NK-92 (cell line): ENCODE measurements around the gene RAB4B.
"Not testable (repeated sequence)": the region's sequence is repeated elsewhere in the genome, so short reads cannot be mapped to it uniquely, and the experiment has no call there.

Source experiments
- DNase-seq: peaks from one replicate; lab custom pipeline; 2025; ENCODE audit not compliant: unreplicated experiment; lab: John Stamatoyannopoulos, UW

Gene RAB4B

DNA sequence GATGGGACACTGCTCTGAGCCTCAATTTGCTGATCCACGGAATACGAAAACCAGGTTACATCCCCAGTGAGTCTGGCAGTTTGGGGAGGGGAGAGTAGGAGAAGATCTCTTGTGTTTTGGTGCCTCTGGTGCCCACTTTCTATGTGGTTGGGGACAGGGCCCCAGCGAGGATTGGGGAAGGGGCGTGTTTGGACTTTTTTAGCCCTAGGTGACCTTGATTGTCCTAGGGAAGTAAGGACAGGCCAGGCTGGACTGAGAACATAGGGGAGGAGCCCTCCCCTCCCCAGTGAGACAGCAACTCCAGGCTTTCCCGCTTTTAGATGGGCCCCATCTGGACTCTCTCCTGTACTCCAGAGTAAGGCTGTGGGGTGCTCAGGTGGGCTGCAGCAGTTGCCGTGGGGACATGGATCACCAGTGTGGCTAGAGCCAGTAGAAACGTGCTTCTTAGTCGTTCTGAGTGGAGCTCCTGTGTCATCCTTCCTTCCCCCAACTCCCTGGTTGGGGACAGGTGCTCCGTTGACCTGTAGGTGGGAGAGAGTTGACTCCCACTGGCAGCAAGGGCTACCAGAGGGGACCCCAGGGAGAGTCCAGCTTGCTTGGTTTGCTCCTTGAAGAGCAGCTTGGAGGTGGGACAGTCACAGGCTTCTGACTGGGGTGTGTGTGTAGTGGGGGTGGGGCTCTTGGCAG is 25.3 kb downstream of the RAB4B start:
- no peak for DNase-seq

DNA sequence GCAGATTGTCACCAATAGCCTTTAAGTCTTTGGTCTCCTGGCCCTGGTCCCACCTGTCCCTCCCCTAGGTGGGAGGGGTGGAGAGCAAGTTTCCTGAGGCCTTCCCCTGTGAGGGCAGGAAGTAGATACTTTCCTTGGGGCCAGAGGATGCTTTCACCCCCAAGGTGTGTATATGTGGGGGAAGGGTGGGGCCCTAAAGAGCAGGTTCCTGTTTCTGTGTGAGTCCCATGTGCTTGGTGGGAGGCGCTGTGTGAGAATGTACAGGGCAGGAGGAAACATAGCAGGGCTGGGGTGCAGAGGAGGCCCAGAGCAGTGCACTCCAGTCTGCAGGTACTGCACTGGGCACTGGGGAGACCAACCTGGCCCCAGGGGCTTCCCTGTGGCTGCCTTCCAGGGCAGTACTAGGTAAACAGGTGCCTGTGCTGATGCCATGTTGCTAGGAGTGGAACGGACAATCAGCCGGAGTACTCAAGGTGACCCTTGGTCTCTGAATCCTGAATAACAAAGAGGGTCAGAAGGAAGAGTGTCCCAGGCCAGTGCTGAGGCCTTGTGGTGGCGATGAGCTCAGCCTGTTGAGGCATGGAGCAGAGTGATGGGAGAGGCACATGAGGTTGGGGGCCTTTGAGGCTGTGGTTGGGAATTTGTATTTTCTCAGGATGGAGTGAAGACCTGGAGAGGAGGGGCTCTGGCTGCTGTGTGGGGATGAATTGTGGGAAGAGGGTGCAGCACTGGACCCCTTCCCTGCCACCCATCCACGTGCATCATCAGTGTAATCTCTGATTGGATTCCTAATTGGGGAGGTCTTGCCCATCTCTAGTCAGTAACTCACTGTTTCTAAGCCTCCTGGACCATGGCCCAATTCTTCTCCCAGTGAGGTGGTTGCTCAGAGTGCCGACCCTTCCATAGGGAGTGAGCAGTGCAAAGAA is 26.1 kb downstream of the RAB4B start:
- DNase-seq, result no peak

DNA sequence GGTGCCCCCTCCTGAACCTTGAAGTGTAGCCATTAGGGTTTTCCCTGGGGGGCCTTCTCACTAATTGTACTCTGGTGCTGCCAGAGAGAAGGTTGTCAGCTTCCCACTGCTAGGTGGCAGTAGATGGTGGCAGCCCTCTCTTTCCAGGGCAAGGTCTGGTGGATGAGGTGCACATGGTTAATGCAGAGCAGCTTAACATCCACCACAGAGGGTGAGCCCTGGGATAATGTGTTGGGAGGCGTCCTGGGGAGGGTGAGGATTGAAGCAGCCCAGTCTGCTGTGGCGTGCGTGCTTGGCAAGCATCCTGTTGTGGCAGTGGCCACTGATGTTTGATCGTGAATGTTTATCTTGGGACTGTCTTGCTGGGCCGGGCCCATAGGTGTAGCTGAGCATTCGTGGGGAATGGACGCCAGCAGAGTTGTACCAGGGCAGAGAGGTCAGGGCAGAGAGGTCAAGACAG is 26.8 kb downstream of the RAB4B start:
- DNase-seq, result no peak

DNA sequence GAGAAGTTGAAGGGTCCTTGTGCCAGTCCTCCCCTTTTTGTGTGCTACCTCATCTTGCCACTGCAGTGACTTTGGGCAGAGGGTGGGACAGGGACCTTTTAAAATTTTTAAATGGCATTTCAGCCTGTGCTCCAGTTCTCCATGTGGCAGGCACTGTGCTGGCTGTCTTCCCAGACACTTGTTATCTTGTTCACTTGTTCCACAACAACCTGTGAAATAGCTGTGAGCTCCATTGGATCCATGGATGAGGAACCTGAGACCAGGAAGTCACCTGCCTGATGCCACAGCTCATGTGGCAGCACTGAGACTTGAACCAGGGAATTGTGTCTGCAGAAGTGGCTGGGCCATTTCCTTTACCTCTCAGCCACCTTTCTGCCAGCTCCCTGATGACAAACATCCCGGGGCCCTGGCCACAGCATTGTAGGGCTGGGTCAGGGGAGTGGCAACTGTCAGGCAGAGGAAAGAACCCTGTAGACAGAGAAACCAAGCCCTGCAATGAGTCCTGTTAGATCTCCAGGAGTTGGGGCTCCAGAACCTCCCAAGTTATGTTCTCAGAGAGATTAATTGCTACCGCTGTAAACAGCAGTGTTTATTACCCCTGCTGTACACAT is 27.3 kb downstream of the RAB4B start:
- DNase-seq, result no peak

DNA sequence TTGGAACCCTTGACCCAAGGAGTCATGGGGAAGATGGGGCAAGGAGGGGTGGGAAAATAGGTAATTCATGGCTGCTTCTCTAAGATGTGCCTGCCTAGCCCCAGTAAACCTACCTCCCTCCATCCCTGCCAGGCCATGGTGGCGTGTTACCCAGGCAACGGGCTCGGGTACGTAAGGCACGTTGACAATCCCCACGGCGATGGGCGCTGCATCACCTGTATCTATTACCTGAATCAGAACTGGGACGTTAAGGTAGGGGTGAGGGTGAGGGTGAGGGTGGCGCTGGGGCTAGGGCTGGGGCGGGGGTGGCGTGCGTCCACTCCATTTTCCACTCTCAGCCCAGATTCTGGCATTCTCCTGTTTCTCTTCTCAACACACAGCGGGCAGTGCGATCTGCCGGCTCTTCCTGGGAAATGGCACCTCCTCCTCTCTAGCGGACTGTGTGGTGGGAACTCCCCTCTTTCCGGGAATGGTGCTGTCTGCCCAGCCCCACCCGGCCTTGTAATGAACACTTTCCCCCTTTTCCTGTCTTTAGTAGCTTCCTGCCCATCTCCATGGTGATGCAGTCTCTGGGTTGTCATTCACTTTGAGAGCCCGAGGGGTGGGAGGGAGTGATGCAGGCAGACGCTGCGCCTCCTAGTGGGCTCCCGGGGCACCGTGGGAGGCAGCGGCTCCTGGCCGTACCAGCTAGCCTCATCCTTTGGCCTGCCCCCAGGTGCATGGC is 28.5 kb downstream of the RAB4B start:
- no peak for DNase-seq

DNA sequence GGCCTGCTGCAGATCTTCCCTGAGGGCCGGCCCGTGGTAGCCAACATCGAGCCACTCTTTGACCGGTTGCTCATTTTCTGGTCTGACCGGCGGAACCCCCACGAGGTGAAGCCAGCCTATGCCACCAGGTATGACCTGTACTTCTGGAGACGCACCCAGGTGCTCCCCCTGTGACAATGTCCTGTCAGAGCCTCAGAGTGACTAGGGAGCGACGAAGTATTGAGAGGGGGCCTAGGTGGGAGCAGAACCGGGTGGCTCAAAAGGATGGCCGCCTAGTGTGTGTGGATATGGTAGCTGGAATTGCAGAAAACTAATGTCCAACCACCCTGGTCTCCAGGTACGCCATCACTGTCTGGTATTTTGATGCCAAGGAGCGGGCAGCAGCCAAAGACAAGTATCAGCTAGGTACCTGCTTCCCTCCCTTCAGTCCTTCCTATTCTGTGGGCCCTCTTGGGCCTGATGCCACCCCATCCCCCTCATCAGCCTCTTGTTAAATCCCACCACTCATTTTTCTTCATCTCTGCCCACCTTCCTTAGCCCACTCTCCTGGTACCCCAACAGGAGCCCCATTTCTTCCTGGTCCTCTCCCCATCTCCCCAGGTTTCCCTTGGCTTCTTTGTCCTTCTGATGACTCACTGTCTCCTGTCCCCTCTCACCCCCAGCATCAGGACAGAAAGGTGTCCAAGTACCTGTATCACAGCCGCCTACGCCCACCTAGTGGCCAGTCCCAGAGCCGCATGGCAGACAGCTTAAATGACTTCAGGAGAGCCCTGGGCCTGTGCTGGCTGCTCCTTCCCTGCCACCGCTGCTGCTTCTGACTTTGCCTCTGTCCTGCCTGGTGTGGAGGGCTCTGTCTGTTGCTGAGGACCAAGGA is 29.3 kb downstream of the RAB4B start:
- no peak for DNase-seq

DNA sequence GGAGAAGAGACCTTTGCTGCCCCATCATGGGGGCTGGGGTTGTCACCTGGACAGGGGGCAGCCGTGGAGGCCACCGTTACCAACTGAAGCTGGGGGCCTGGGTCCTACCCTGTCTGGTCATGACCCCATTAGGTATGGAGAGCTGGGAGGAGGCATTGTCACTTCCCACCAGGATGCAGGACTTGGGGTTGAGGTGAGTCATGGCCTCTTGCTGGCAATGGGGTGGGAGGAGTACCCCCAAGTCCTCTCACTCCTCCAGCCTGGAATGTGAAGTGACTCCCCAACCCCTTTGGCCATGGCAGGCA is 29.9 kb downstream of the RAB4B start:
- DNase-seq, result no peak

DNA sequence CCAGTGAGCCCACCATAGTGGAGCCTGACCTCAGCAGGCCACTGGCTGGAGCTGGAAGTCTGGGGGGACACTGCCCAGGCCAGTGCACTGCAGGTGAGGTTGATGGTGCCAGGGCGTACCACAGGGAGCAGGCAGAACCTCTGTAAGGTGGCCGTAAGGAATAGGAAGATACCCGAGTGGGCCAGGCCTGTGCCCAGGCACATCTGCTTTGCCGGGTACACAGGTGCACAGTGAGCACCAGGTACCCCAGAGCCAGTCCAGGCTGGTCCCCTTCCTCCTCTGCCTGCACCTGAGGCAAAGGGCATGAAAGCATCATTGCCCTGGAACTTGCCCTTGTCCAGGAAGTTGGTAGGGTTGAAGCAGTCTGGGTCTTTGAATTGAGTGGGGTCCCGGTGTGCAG is 30.4 kb downstream of the RAB4B start:
- DNase-seq, result no peak

DNA sequence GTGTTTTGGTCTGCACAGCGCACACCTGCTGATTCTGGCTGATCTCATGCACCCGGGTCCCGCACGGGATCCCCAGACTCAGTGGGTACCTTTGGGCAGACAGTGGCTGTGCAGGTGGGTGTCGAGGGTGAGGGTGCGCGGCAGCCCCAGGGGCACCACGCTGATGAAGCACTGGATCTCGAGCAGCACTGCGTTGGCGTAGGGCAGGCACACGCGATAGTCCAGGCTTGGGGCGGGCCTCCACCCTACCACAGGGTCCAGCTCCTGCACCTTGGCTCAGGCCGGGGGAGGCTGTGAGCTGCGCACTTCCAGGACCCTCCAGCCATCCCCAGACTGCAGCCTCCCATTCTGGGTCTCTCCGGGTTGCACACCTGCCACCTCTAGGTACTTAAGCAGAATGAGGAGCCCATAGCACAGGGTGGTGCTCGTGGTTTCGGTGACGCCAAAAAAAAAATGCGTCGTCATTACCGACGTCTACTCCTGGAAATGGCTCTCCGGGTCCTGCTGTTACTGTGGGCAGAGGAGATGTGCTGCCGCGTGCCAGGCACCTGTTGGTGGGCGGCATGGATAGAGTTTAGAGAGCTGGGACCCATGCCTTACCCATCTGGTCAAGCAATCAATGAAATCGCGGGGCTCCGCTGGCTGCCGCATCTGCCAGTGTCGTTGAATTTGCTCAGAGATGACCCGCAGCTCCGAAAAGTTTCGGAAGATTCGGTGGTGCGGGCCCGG is 31.5 kb downstream of the RAB4B start:
- DNase-seq, result no peak

DNA sequence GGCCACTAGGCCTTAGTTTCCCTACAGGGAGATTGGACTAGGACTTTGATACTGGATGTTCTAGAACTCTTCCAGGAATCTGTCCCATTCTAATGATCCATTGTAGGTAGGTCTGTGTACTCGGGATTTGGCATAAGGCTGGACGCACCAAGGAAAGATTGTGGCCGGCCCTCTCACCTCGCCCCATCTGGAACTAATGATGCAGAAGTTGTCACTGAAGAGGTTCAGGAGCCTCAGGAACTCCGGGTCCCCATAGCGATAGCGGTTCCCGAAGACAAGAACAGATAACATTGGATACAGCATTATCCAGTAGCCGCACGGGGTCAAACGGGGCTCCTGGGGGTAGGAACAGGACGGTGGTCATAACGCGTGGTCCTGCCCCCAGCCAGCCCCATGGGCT is 32.1 kb downstream of the RAB4B start:
- DNase-seq, result no peak

DNA sequence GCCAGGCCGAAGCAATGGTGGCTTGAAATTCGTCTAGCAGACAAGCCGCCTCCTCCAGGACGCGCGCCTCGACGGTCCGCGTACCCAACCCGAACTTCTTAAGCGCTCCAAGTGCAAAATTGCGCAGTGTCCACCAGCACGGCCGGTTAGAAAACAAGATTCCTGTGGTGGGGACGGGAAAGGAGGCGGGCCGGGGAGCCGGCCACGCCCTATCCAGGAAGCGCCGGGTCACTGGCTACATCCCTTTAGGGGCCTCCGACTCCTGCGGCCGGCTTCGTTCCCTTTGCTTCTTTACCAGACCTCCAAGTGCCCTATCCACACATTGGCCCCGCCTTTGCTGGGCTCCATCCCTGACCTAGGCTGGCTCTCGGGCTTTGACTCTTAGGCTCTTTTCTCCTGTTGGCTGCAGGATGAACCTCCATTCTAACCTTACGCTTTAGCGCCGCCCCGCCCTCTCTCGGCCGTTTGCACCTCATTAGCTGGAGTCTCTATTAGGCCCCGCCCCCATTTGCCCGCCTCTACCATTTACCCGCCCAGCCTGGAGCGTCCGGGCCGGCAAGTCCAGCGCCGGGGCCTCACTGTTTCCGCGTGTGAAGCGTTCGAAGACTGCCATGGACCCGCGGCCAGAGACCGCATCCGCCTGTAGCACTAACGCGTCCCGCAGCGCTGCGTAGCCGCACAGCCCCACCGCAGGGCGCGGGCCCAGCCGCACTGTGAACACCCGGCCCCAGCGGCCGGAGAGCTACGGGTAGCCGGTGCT is 32.8 kb downstream of the RAB4B start:
- DNase-seq, result not testable (repeated sequence)

DNA sequence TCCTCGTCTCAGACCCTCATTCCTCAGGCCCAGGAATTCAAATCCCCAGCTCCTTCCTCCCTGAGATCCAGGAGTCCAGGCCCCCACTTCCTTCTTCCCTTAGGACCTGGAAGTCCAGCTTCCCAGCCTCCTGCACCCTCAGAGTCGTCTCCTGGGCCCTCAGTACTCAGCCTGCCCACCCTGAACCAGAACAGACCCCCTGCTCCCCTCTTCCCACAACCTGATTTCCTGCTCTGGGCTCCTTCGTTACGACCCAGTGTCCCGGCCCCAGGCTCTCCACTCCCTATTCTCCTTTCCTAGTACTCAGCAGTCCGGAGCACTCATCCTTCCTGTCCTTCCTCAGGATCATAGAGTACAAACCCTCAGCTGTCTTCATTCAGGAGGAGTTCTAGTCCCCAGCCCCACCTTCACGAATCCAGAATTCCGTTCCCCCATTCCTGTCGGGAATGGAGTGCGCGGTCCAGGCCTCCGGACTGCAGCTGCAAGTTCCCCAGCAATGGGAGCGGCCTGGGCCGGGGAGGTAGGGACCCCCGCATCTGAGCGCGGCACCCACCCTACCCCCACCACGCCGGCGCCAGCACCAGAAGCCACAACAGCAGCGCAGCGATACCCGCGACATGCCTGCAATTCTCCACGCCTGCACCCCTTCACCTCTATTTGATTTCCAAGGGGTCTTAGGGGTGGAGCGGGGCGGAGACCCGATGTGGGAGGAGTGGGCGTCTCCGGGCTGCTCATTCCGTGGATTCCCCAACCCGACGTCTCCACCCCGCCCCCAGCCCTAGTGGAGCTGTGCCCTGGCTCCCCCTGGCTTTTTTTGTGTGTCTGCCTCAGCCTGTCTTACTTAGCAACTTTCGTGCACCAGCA is 33.7 kb downstream of the RAB4B start:
- no peak for DNase-seq

DNA sequence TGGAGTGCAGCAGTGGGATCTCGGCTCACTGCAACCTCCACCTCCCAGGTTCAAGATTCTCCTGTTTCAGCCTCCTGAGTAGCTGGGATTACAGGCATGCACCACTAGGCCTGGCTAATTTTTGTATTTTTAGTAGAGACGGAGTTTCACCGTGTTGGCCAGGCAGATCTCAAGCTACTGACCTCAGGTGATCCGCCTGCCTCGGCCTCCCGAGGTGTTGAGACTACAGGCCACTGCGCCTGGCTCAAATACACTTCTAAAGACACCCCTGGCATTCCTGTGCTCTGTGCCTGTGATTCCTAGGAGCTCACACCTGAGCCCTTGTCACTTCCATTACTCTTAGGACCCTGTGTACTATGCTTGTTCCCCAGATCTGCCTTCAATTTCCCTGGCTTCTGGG is 34.5 kb downstream of the RAB4B start:
- not testable (repeated sequence) for DNase-seq

DNA sequence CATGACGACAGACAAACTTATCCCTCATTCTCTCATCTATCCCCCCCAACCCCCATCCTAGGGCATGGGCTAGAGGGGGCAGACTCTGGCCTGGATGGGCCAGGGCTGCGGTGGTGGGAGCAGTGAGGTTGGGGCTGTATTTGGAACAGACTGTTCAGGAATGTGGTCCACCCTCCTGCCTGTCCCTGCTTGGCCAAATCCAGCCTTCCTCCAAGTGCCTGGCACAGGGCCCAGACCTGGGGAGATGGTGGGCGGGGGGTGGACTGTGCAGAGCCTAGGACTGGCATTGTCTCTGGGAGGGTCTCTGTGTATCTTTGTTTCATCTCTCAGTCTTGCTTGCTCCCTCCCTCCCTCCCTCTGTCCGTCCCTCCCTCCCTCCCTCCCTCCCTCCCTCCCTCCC is 35.1 kb downstream of the RAB4B start:
- no peak for DNase-seq

DNA sequence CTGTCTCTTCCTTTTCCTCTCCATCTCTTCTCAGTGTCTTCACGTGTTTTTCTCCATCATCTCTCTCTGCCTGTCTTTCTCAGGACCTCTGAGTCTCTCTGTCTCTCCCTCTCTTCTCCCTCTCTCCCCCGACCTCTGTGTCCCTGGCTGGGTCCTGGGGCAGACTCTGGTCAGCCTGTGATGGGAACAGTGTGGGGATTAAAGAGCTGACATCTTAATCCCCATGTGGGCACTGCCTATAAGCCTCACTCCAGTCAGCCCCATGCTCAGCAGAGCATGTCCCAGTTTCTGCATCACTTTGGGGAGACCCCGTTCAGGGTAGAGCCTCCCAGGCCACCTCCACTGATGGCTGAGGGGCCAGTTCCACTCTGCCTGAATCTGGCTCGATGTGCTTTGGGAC is 37.2 kb downstream of the RAB4B start:
- DNase-seq, result no peak

DNA sequence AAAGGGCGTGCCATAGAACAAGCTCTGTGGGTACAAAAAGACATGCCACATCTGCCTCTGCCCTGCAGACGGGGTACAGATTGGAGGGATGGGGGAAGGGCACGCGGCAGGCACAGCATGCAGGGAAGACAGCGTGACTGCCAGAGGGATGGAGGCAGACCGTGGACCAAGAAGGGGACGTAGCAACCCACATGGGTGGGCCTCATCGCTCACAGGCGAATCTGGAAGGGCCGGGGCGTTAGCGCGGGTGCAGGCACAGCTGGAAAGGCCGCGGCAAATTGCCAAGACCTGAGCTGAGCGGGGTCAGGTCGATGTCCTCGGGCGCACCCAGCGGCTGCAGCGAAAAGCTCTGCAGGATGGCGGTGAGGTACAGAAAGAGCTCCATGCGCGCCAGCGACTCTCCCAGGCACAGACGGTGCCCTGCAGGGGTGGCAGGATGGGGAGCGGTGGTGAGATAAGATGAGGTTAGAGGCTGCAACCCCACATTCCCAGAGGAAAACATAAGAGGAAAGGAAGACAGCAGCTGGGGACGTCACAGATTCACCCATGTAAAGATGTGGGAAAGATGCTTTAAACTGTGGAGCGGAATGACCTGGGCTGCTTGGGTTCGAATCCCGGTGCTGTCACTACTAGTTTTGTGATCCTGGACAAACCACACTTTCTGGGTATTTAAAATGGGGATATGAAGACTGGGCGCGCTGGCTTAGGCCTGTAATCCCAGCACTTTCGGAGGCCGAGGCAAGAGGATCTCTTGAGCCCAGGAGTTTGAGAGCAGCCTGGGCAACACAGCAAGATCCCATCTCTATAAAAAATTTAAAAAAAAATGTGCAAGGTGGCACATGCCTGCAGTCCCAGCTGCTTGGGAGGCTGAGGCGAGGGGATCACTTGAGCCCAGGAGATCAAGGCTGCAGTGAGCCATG is 40.7 kb downstream of the RAB4B start:
- not testable (repeated sequence) for DNase-seq
